ENCODE results near the gene CDCA4. TPM values are rescaled to one million over a fixed set of nuclear protein-coding genes. Genes with fewer than 3 reads are reported as not detected.

Gene CDCA4
- total RNA-seq, 2 experiments from 2014 or later = 17.7 to 18.8 TPM

GRCh38 chr14:105056303-105056831, 35.5 kb upstream of the CDCA4 start:
- no peaks in the 10 kb centered on the region for H3K9me3 ChIP-seq (ENCODE audit: control insufficient read depth in 1 of 2, insufficient read depth in 1 of 2, low read length in 2 of 2)
- peaks cover 34% of the 10 kb centered on the region for H3K4me1 ChIP-seq (ENCODE audit: insufficient read depth, low read length)
- no peaks in the 10 kb centered on the region for H3K27me3 ChIP-seq (ENCODE audit: control insufficient read depth in 1 of 2, insufficient read depth in 2 of 2, low read length in 2 of 2)
- H3K4me1 Mint-ChIP-seq (ENCODE audit: low read depth) = peaks cover 39% of the 10 kb centered on the region
- POLR2A ChIA-PET = no interaction called here
- CTCF ChIA-PET = interaction anchor here (1.0 kb wide), 1 partner anchor 11 kb away, joined by 3 read pairs; no protein-coding TSS in a partner anchor
- peaks cover 57% of the 10 kb centered on the region for H3K36me3 ChIP-seq (ENCODE audit: insufficient read depth, low read length)
- H3K9me3 Mint-ChIP-seq = no peaks in the 10 kb centered on the region
- H3K4me3 Mint-ChIP-seq = no peak overlapping the region
- no peaks in the 10 kb centered on the region for H3K27me3 Mint-ChIP-seq
- ATAC-seq (ENCODE audit: poor library complexity) (no peak), DNase-seq (peak in 1 of 14 experiments; percentile 2)
- H3K27ac ChIP-seq (ENCODE audit: low read depth in 1 of 2, low read length in 2 of 2) = no peak overlapping the region
- peaks cover 69% of the 10 kb centered on the region for H3K36me3 Mint-ChIP-seq (ENCODE audit: low read depth)
- intact Hi-C loops (cut with DNase I, micrococcal nuclease) = no loop called here
- TF ChIP-seq CTCF (IDR thresholded peaks at IDR 0.05) = no peak
- no peak overlapping the region for H3K4me3 ChIP-seq (ENCODE audit: low read length)
- H3K27ac Mint-ChIP-seq = peak overlapping the region; percentile 91

GRCh38 chr14:105055736-105056302, 34.9 kb upstream of the CDCA4 start:
- peaks cover 74% of the 10 kb centered on the region for H3K36me3 Mint-ChIP-seq (ENCODE audit: low read depth)
- Histone ChIP-seq H3K36me3 (ENCODE audit: insufficient read depth, low read length) (peaks cover 63% of the 10 kb centered on the region), H3K4me1 (ENCODE audit: insufficient read depth, low read length) (peaks cover 28% of the 10 kb centered on the region), H3K27ac (ENCODE audit: low read depth in 1 of 2, low read length in 2 of 2) (no peak overlapping the region), H3K9me3 (ENCODE audit: control insufficient read depth in 1 of 2, insufficient read depth in 1 of 2, low read length in 2 of 2) (no peaks in the 10 kb centered on the region), H3K27me3 (ENCODE audit: control insufficient read depth in 1 of 2, insufficient read depth in 2 of 2, low read length in 2 of 2) (no peaks in the 10 kb centered on the region), H3K4me3 (ENCODE audit: low read length) (no peak overlapping the region)
- H3K27ac Mint-ChIP-seq = peak overlapping the region; percentile 39
- no peaks in the 10 kb centered on the region for H3K9me3 Mint-ChIP-seq
- intact Hi-C loops (cut with DNase I, micrococcal nuclease) = no loop called here
- H3K27me3 Mint-ChIP-seq = no peaks in the 10 kb centered on the region
- H3K4me1 Mint-ChIP-seq (ENCODE audit: low read depth) = peaks cover 38% of the 10 kb centered on the region
- CTCF ChIA-PET = no interaction called here
- ATAC-seq (ENCODE audit: poor library complexity) = no peak
- no peak overlapping the region for H3K4me3 Mint-ChIP-seq
- POLR2A ChIA-PET = no interaction called here
- DNase-seq = peak in 1 of 14 experiments; percentile 2
- no peak for TF ChIP-seq CTCF (IDR thresholded peaks at IDR 0.05)

GRCh38 chr14:105055334-105055733, 34.5 kb upstream of the CDCA4 start:
- no peak for TF ChIP-seq CTCF (IDR thresholded peaks at IDR 0.05)
- ATAC-seq (ENCODE audit: poor library complexity) (no peak), DNase-seq (peak in 1 of 14 experiments; percentile 1)
- Mint-ChIP-seq H3K9me3 (no peaks in the 10 kb centered on the region), H3K27ac (peak overlapping the region; percentile 39), H3K4me3 (no peak overlapping the region), H3K36me3 (ENCODE audit: low read depth) (peaks cover 79% of the 10 kb centered on the region), H3K4me1 (ENCODE audit: low read depth) (peaks cover 33% of the 10 kb centered on the region), H3K27me3 (no peaks in the 10 kb centered on the region)
- H3K4me1 ChIP-seq (ENCODE audit: insufficient read depth, low read length) = peaks cover 23% of the 10 kb centered on the region
- no peaks in the 10 kb centered on the region for H3K27me3 ChIP-seq (ENCODE audit: control insufficient read depth in 1 of 2, insufficient read depth in 2 of 2, low read length in 2 of 2)
- H3K27ac ChIP-seq (ENCODE audit: low read depth in 1 of 2, low read length in 2 of 2) = no peak overlapping the region
- CTCF ChIA-PET = no interaction called here
- no peak overlapping the region for H3K4me3 ChIP-seq (ENCODE audit: low read length)
- intact Hi-C loops (cut with DNase I, micrococcal nuclease) = no loop called here
- H3K36me3 ChIP-seq (ENCODE audit: insufficient read depth, low read length) = peaks cover 68% of the 10 kb centered on the region
- no peaks in the 10 kb centered on the region for H3K9me3 ChIP-seq (ENCODE audit: control insufficient read depth in 1 of 2, insufficient read depth in 1 of 2, low read length in 2 of 2)
- POLR2A ChIA-PET = no interaction called here
